ENCODE results near the gene EXD3. TPM values are rescaled to one million over a fixed set of nuclear protein-coding genes. Genes with fewer than 3 reads are reported as not detected.
A peak's percentile ranks its signal among the peaks of the same experiment; 100 is the strongest.

The EXD3 gene
- total and polyA plus RNA-seq, 2 donors: 7.5 to 12.0 TPM

DNA sequence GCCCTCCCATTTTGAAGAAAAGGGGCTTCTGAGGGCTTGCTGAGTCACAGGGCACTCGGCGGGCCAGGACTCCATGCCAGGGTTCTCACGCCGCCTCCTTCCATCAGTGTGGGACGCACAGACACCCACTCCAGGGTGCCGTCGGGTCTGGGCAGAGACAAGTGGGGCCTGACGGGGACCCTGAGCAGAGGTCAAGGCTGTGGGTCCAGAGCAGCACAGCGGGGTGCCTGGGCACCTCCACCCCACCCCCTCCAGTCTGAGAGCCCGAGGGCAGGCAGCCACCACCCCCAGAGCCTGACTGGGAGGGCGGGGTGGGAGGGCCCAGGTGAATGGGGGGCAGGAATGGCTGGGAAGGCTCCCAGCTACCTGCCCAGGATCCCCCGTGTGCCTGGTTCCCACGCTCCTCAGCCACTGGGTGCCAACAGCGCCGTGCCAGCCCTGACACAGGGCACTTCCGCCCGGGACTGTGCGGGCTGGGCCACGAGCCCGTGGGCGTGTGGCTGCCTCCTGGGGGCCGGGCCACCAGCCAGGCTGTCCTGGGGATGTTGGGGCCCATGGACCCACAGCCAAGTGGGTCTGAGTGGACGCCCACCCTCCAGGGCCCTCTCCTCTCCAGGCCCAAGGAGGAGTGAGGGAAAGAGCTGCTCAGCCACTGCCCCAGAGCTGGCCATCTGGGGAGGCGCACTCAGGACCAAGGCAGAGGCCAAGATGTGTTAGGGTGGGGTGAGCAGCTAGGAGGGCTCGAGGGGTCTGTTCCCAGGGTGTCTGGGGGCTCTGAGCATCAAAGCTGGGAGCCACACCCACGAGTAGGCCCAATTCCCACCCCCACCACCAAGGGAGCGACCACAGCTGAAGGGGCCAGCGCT, 110.7 kb downstream of the EXD3 start:
- H3K36me3 ChIP-seq (ENCODE audit: insufficient read depth): no peaks in the 10 kb centered on the region
- peak overlapping the region; percentile 50 for H3K27ac ChIP-seq (ENCODE audit: low read depth)
- no peaks in the 10 kb centered on the region for H3K4me1 ChIP-seq (ENCODE audit: insufficient read depth)
- no peak for DNase-seq (ENCODE audit: extremely low spot score)
- WGBS: 82% methylated on average over 28 of the region's 28 CpGs
- no peak overlapping the region for H3K4me3 ChIP-seq (ENCODE audit: low read depth, low read length)

DNA sequence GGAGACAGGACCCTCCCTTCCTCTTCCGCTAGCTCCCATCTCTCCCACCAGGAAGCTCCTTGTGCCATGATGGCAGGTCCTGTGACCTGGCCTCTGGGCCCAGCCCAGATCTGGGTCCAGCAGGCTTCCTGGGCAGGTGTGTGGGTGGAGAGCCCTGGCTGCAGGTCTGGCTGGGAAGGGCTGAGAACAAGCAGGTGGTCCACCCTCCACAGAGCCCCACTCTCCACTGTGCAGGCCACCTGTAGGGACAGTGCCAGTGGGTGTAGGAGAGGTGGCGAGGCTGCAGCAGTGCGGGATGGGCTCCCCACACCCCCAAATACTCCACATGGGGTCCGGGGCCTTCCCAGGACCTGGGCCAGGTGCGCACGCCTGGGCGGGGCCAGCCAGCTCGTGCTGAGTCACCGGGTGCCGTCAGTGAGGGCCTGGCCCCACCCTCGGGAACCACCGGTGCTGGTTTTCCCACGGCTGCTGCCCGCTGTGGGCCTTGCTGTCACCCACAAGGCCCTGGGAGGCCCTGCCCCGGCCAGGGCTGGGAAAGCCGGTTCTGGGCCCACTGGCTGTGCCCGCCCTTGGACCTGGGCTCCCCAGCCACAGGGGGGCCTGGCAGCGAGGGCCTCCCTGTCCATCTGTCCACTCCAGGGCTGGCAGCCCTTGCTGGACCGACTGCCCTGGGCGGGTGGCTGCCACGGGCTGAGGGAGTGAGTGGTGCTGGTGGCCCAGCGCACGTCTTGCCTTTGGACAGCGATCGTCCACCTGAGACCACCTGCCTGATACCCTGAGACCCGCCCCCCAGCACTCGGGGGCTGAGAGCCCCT, 111.6 kb downstream of the EXD3 start:
- DNase-seq (ENCODE audit: extremely low spot score): no peak
- 77% methylated on average over 27 of the region's 27 CpGs for WGBS
- H3K4me1 ChIP-seq (ENCODE audit: insufficient read depth): no peaks in the 10 kb centered on the region
- no peak overlapping the region for H3K4me3 ChIP-seq (ENCODE audit: low read depth, low read length)
- H3K27ac ChIP-seq (ENCODE audit: low read depth): peak overlapping the region; percentile 50
- H3K36me3 ChIP-seq (ENCODE audit: insufficient read depth): no peaks in the 10 kb centered on the region

DNA sequence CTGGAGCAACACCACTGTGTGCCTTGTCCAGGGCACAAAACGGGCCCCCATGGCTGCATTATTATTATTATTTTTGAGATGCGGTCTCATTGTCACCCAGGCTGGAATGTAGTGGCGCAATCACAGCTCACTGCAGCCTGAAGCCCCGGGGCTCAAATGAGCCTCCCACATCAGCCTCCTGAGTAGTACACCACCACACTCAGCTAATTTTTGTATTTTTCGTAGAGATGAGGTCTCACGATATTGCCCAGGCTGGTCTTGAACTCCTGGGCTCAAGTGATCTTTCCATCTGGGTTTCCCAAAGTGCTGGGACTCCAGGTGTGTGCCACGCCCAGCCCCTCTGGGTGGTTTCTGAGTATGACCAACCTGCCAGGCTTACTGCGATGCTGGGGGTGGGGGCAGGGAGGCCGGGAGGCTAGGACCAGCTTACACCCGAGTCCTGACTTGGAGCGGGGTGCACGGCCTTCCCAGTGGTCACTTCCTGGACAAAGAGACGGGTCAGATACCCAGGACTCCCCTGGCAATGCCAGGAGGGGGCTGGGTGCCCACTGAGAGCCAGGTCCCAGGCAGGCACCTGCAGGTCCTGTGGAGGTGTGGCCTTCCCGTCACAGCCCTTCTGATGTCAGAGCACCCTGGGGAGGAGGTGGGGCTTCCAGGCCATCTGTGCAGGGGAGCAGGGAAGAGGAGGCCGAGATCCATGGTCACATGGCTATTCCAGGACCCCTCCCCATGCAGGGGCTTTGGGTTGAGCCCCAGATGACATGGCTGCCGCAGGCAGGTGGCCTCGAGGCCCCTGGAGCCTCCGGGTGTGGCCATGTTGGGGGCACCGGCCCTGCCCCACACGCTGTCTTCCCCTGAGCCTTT, 112.5 kb downstream of the EXD3 start:
- Histone ChIP-seq H3K36me3 (ENCODE audit: insufficient read depth) (no peaks in the 10 kb centered on the region), H3K27ac (ENCODE audit: low read depth) (peak overlapping the region; percentile 11), H3K4me3 (ENCODE audit: low read depth, low read length) (no peak overlapping the region), H3K4me1 (ENCODE audit: insufficient read depth) (peaks cover 2% of the 10 kb centered on the region)
- 75% methylated on average over 20 of the region's 20 CpGs for WGBS
- no peak for DNase-seq (ENCODE audit: extremely low spot score)

DNA sequence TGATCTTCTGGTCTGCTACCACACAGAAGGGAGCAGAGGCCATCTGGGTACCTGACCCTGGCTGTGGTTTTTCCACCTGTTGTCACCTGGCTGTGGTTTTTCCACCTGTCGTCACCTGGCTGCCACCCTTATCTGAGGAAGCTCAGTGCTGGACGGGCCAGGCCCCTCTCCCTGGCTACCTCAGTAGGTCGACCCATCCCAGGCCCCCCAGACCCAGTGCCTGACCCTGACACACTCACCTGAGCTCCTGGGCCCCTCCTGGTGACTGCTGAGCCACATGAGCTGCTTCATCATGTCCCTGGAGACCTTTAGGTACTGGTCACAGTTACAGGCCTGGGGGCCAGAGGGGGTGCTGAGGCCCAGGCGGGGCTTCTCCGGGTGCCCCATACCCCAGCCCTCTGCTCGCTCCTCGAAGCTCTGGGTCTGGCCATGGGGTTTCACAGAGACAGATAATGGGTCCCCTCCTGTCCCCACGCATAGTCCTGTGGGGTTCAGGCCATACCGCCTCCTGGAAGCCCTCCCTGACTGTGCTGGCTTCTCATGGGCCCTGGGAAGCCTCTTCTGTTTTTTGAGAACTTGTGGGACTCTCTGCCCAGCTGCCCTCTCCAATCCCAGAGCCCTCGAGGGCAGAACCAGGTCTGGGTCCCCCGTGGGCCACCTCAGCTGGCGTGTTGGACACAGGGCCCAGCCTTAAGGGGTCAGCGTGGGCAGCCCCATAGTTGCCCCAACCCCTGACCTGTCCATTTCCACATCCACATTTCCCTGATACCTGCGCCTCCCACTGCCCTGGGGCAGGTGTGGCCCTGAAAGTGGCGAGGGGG, 113.4 kb downstream of the EXD3 start:
- Histone ChIP-seq H3K4me3 (ENCODE audit: low read depth, low read length) (no peak overlapping the region), H3K27ac (ENCODE audit: low read depth) (no peak overlapping the region), H3K4me1 (ENCODE audit: insufficient read depth) (peaks cover 2% of the 10 kb centered on the region), H3K36me3 (ENCODE audit: insufficient read depth) (no peaks in the 10 kb centered on the region)
- no peak for DNase-seq (ENCODE audit: extremely low spot score)
- 83% methylated on average over 15 of the region's 15 CpGs for WGBS

DNA sequence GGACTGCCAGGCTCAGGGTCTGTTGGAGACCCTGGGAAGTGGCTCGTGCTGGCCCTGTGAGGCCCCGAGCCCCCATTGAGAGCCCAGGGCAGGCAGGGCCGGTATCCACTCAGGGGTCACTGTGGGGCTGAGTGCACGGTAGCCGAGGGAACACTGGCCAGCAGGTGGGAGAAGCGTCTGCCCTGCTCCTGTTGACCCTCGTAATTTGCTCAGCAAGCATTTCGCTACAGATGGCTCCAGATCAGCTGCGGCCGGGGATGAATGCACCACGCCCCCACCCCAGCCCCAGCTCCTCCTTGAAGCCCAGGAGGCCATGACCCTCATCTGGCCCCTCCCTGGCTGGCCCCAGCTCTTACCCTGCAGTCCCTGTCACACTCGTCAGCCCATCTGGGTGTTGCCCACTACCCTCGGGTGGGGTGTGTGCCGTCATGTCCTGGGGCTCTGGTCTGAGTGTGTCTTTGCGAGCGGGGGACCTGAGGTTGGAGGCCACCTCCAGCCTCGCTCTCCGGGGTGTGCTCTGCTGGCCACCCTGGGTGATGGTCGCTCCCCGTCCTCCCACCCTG, 114.8 kb downstream of the EXD3 start:
- no peak overlapping the region for H3K27ac ChIP-seq (ENCODE audit: low read depth)
- no peaks in the 10 kb centered on the region for H3K36me3 ChIP-seq (ENCODE audit: insufficient read depth)
- no peak for DNase-seq (ENCODE audit: extremely low spot score)
- H3K4me3 ChIP-seq (ENCODE audit: low read depth, low read length): no peak overlapping the region
- WGBS: 44% methylated on average over 20 of the region's 20 CpGs
- H3K4me1 ChIP-seq (ENCODE audit: insufficient read depth): peaks cover 2% of the 10 kb centered on the region

DNA sequence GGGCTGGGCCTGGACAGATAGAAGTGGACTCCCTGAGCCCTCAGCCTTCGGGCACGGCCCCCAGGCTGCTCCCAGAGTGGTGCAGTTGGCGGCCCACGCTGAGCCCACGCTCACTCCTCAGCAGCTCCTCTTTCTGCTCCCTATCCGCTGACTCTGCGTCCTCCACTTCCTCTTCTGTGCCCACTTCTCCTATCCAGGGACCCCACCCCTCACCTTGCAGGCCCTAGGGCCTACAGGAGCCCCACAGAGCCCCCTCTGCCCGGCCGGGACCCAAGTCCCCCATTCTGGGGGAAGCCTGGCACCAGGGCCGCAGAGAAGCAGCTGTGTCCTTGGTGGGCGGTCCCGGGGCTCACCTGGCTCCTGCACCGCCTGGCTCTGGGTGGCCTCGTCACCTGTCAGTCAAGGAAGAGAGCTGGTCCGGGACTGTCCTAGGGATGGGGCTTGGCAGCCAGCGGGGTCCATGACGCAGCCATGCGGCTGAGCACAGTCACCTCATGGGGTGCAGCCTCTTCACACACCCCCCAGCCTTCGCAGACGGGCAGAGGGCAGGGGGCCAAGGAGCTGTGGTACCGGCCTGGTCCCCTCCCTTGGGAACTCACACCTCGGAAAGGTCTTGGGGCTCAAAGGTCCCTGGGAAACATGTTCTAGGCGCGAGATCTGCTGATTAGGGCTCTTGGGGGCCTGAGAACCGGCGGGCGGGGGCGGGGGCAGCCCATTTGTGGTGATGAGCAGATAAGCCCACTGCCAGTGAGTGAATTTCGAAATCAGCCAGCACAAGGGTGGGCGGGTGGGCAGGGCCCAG, 115.5 kb downstream of the EXD3 start:
- Histone ChIP-seq H3K4me1 (ENCODE audit: insufficient read depth) (peaks cover 2% of the 10 kb centered on the region), H3K27ac (ENCODE audit: low read depth) (no peak overlapping the region), H3K36me3 (ENCODE audit: insufficient read depth) (no peaks in the 10 kb centered on the region), H3K4me3 (ENCODE audit: low read depth, low read length) (no peak overlapping the region)
- 39% methylated on average over 30 of the region's 30 CpGs for WGBS
- no peak for DNase-seq (ENCODE audit: extremely low spot score)

DNA sequence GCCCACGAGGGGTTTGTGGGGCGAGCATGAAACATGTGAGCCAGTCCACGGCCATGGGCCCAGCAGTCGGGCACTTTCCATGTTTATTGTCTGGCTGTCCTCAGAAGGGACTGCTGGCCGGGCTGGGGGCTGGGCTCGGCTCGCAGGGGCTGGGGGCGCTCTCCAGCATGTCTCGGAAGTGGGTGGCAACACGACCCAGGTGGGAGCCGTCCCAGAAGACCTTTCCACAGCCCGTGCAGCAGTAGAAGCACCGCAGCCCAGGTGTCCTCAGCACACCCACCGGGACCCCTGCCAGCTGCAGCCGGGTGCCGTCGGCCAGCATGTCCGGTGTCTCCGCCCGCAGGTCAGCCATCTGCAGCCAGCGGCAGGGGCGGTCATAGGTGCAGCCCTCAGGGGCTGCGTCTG, 116.1 kb downstream of the EXD3 start:
- no peak for DNase-seq (ENCODE audit: extremely low spot score)

DNA sequence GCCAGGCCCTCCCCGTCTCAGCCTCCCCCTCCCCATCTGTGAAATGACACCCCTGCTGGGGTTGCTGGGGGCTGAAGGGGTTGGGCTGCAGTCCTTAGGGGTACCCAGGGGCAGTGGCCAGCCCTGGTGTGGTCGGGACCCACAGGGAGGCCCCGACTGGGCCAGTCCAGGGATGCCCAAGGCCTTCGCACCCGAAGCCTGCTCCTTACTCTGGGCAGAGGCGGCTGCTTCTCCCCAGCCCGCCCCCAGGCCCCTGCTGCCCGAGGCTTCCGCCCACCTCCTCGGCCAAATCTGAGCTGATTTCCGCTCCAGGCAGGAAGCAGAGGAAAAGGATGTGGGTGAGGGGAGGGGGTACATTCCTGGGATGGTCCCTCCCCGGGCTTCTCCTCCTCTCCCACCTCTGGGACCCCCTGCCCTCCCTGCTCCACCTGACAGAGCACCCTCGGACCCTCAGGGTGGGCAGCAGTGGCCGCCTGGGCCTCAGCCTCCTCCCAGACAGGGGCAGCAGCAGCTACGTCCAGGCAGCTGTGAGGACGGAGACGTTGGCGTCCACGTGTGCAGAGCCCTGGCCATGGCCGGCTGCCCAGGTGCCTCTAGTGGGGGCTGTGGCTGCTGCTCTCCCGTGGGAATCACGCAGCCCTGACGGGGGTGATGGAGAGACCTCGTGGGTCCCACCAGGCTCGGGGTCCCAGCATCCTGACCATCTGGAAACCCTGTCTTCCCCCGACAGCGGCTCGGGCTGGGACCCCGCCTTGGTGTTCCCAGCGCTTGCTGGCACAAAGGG, 116.7 kb downstream of the EXD3 start:
- H3K4me1 ChIP-seq (ENCODE audit: insufficient read depth): peaks cover 4% of the 10 kb centered on the region
- DNase-seq (ENCODE audit: extremely low spot score): no peak
- H3K4me3 ChIP-seq (ENCODE audit: low read depth, low read length): no peak overlapping the region
- H3K27ac ChIP-seq (ENCODE audit: low read depth): no peak overlapping the region
- 27% methylated on average over 30 of the region's 30 CpGs for WGBS
- H3K36me3 ChIP-seq (ENCODE audit: insufficient read depth): no peaks in the 10 kb centered on the region

More for the DNA sequence above, 116.1 kb downstream of the EXD3 start:
- WGBS: 39% methylated on average over 23 of the region's 23 CpGs
- Histone ChIP-seq H3K4me3 (ENCODE audit: low read depth, low read length) (no peak overlapping the region), H3K27ac (ENCODE audit: low read depth) (no peak overlapping the region), H3K36me3 (ENCODE audit: insufficient read depth) (no peaks in the 10 kb centered on the region), H3K4me1 (ENCODE audit: insufficient read depth) (peaks cover 2% of the 10 kb centered on the region)

DNA sequence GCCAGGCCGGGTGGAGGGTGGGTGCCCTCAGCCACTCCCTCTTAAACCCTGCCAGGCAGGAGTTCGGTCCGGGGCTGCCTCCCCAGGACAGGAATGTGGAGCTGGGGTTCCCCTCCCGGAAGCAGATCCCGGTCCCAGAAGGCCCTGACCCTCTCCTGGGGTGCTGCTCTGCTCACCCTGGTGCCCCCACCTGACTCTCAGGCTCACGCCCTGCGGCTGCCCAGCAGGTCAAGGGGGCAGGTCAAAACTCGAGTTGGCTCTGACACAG, 117.2 kb downstream of the EXD3 start:
- H3K27ac ChIP-seq (ENCODE audit: low read depth): no peak overlapping the region

DNA sequence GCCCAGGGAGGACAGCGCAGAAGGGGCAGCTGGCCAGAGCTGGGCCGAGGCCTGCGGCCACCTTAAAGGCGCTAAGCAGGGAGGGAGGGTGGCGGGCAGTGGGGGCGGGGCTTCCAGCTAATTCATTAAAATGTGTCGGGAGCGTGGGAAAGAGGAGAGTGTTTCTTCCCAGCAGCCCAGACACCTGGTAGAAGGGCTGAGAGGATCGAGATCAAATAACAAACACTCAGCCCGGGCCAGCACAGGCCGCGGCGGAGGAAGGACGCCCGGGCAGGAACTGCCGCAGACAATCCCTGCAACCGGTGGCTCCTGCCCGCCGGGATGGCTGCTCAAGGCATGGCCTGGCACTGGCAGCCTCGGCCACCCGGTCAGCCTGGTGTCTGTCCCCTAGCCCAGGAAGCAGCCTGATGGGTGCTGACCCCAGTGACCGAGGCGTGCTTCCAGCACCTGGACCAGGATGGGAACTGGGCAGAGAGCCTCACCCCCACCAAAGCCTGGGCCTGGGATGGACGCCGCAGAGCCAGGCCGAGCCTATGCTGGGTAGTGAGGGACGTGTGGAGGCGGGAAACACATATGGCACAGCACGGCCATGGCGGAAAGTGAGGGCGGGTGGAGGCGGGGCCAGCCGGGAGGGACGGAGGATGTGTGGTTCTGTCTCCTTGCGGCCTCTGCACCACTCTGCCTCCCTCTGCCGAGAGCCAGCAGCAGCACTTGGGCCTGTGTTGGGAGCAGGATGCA, 117.7 kb downstream of the EXD3 start:
- no peaks in the 10 kb centered on the region for H3K36me3 ChIP-seq (ENCODE audit: insufficient read depth)
- 30% methylated on average over 36 of the region's 36 CpGs for WGBS
- H3K4me1 ChIP-seq (ENCODE audit: insufficient read depth): peaks cover 4% of the 10 kb centered on the region
- H3K27ac ChIP-seq (ENCODE audit: low read depth): no peak overlapping the region
- H3K4me3 ChIP-seq (ENCODE audit: low read depth, low read length): no peak overlapping the region
- no peak for DNase-seq (ENCODE audit: extremely low spot score)

More for the DNA sequence above, 117.2 kb downstream of the EXD3 start:
- WGBS: 38% methylated on average over 8 of the region's 8 CpGs
- Histone ChIP-seq H3K36me3 (ENCODE audit: insufficient read depth) (no peaks in the 10 kb centered on the region), H3K4me3 (ENCODE audit: low read depth, low read length) (no peak overlapping the region), H3K4me1 (ENCODE audit: insufficient read depth) (peaks cover 4% of the 10 kb centered on the region)
- no peak for DNase-seq (ENCODE audit: extremely low spot score)

Data from urinary bladder (tissue), 4 donors.